Mesendoderm (in vitro differentiated cells): ENCODE data around the gene LILRA5.
"Not testable (repeated sequence)": the region's sequence is repeated elsewhere in the genome, so short reads cannot be mapped to it uniquely, and the experiment has no call there.

Source experiments
- DNase-seq: peaks from one replicate; pipeline ENCODE4 v3.0.0; 2013
- H2AK5ac ChIP-seq: 2 replicates; pipeline ENCODE4 v1.6.1; 2013; ENCODE audit warnings: low read length, inconsistent platforms
- H2BK120ac ChIP-seq: 2 replicates; pipeline ENCODE4 v1.6.1; 2013; ENCODE audit warnings: low read depth, mild to moderate bottlenecking, low read length, moderate library complexity, mixed read lengths
- H2BK15ac ChIP-seq: replicated peaks from 2 replicates; pipeline ENCODE4 v1.6.1; 2013; ENCODE audit warnings: low read depth, mild to moderate bottlenecking, moderate library complexity
- H2BK5ac ChIP-seq: 2 replicates; pipeline ENCODE4 v1.6.1; 2013; ENCODE audit warnings: low read length, inconsistent platforms
- H3K18ac ChIP-seq: 2 replicates; pipeline ENCODE4 v1.6.1; 2013; ENCODE audit warnings: mild to moderate bottlenecking, low read length, mixed read lengths
- H3K23ac ChIP-seq: one replicate; pipeline ENCODE4 v1.6.1; 2013; ENCODE audit warnings: low read length
- H3K27ac ChIP-seq: 2 replicates; pipeline ENCODE4 v1.5.1; 2013; ENCODE audit warnings: low read depth, mild to moderate bottlenecking, inconsistent platforms, low read length, moderate library complexity
- H3K27me3 ChIP-seq: 2 replicates; pipeline ENCODE4 v1.6.1; 2013; ENCODE audit warnings: low read length, control low read depth, mild to moderate bottlenecking, inconsistent platforms; ENCODE audit not compliant: insufficient read depth, poor library complexity
- H3K36me3 ChIP-seq: 2 replicates; pipeline ENCODE4 v1.6.1; 2013; ENCODE audit warnings: low read length, inconsistent platforms; ENCODE audit not compliant: control insufficient read depth, insufficient read depth
- H3K4ac ChIP-seq: one replicate; pipeline ENCODE4 v1.6.1; 2013; ENCODE audit warnings: low read depth, mild to moderate bottlenecking, low read length, moderate library complexity
- H3K4me1 ChIP-seq: 2 replicates; pipeline ENCODE4 v1.6.1; 2013; ENCODE audit warnings: low read depth, low read length, inconsistent platforms; ENCODE audit not compliant: control insufficient read depth
- H3K4me2 ChIP-seq: 2 replicates; pipeline ENCODE4 v1.6.1; 2013; ENCODE audit warnings: low read length
- H3K4me3 ChIP-seq: 2 replicates; pipeline ENCODE4 v1.5.1; 2013; ENCODE audit warnings: mild to moderate bottlenecking, low read length
- H3K56ac ChIP-seq: one replicate; pipeline ENCODE4 v1.6.1; 2013; ENCODE audit warnings: low read length
- H3K79me1 ChIP-seq: 2 replicates; pipeline ENCODE4 v1.6.1; 2013; ENCODE audit warnings: low read length, inconsistent platforms
- H3K79me2 ChIP-seq: 2 replicates; pipeline ENCODE4 v1.6.1; 2013; ENCODE audit warnings: mild to moderate bottlenecking, low read length; ENCODE audit not compliant: control insufficient read depth, insufficient read depth
- H3K9ac ChIP-seq: 2 replicates; pipeline ENCODE4 v1.6.1; 2013; ENCODE audit warnings: low read length, inconsistent platforms
- H4K5ac ChIP-seq: one replicate; pipeline ENCODE4 v1.6.1; 2013; ENCODE audit warnings: low read length
- H4K8ac ChIP-seq: one replicate; pipeline ENCODE4 v1.6.1; 2013; ENCODE audit warnings: low read depth, mild to moderate bottlenecking, control low read depth, low read length, moderate library complexity
- WGBS: extraction: QIAGEN DNeasy Blood & Tissue Kit; methylation state at CpG from one replicate; pipeline ENCODE4 v1.1.7; 2013; ENCODE audit warnings: low lambda C conversion rate, missing lambda C conversion rate; ENCODE audit not compliant: insufficient coverage; ENCODE audit errors: extremely low coverage; 5-methylcytosine and 5-hydroxymethylcytosine counted together

The LILRA5 gene

GRCh38 chr19:54274516-54274915 lies 38.5 kb downstream of the LILRA5 start:
- WGBS = no CpG with 5 or more reads among the region's 9 CpGs
- not testable (repeated sequence) for H3K18ac ChIP-seq, H3K4ac ChIP-seq, H3K9ac ChIP-seq, H4K5ac ChIP-seq, H2BK120ac ChIP-seq, H3K4me2 ChIP-seq, H3K36me3 ChIP-seq, H3K27ac ChIP-seq, H3K56ac ChIP-seq, H4K8ac ChIP-seq, H3K4me1 ChIP-seq, H2BK5ac ChIP-seq, H3K79me1 ChIP-seq, H3K79me2 ChIP-seq, H3K27me3 ChIP-seq, H3K23ac ChIP-seq, DNase-seq, H2AK5ac ChIP-seq, H3K4me3 ChIP-seq, H2BK15ac ChIP-seq

GRCh38 chr19:54273821-54274220 lies 39.1 kb downstream of the LILRA5 start:
- no peak overlapping the region for H2BK5ac ChIP-seq

DNA sequence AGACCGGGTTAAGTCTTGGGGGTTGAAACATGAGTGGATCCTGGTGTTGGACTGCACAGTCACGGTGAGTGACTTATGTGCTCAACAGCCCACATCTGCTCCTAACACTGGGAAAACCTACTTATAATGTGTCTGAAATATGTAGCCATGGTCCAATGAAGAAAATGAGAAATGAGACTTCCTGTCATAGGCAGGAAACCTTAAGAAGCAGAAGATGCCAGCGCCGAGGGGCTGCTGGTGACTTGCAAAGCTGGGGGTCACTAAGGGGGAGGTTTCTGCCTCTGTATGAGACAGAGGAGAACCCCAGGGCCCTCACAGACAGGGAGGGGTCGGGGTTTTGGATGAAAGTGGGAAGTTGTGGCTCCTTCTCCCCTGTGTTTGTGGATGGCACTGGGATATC lies 40.8 kb downstream of the LILRA5 start:
- not testable (repeated sequence) for H3K4me2 ChIP-seq, H3K4me3 ChIP-seq, H2BK15ac ChIP-seq, H3K4me1 ChIP-seq, H3K27ac ChIP-seq, H4K5ac ChIP-seq, H3K27me3 ChIP-seq, H3K36me3 ChIP-seq, H3K9ac ChIP-seq, DNase-seq, H2BK120ac ChIP-seq, H2AK5ac ChIP-seq, H3K56ac ChIP-seq, H3K18ac ChIP-seq, H2BK5ac ChIP-seq, H3K4ac ChIP-seq, H3K79me1 ChIP-seq, H4K8ac ChIP-seq, H3K23ac ChIP-seq, H3K79me2 ChIP-seq
- no CpG with 5 or more reads among the region's 5 CpGs for WGBS

More at GRCh38 chr19:54273821-54274220, 39.1 kb downstream of the LILRA5 start:
- Histone ChIP-seq H3K36me3 (no peaks in the 10 kb centered on the region), H2BK15ac (no peak overlapping the region), H3K27me3 (no peaks in the 10 kb centered on the region), H3K79me2 (no peaks in the 10 kb centered on the region), H3K4me1 (no peaks in the 10 kb centered on the region), H3K56ac (no peak overlapping the region), H2BK120ac (no peak overlapping the region), H4K8ac (no peak overlapping the region), H3K23ac (no peak overlapping the region), H3K79me1 (no peaks in the 10 kb centered on the region), H3K4ac (no peak overlapping the region), H3K4me3 (no peak overlapping the region), H2AK5ac (no peak overlapping the region), H3K18ac (no peak overlapping the region), H3K27ac (no peak overlapping the region), H3K4me2 (no peak overlapping the region), H4K5ac (no peak overlapping the region), H3K9ac (no peak overlapping the region)
- no CpG with 5 or more reads among the region's 3 CpGs for WGBS
- no peak for DNase-seq

GRCh38 chr19:54271587-54271986 lies 41.4 kb downstream of the LILRA5 start:
- not testable (repeated sequence) for H3K4ac ChIP-seq, H3K9ac ChIP-seq, H4K5ac ChIP-seq, H2BK5ac ChIP-seq, H3K27me3 ChIP-seq, H3K4me3 ChIP-seq, H4K8ac ChIP-seq, H2BK15ac ChIP-seq, H3K79me2 ChIP-seq, H3K79me1 ChIP-seq, H2BK120ac ChIP-seq, H3K56ac ChIP-seq, H3K4me1 ChIP-seq, H3K18ac ChIP-seq, H3K27ac ChIP-seq, H3K23ac ChIP-seq, H3K4me2 ChIP-seq, H2AK5ac ChIP-seq, DNase-seq, H3K36me3 ChIP-seq
- WGBS = no CpG with 5 or more reads among the region's 4 CpGs

DNA sequence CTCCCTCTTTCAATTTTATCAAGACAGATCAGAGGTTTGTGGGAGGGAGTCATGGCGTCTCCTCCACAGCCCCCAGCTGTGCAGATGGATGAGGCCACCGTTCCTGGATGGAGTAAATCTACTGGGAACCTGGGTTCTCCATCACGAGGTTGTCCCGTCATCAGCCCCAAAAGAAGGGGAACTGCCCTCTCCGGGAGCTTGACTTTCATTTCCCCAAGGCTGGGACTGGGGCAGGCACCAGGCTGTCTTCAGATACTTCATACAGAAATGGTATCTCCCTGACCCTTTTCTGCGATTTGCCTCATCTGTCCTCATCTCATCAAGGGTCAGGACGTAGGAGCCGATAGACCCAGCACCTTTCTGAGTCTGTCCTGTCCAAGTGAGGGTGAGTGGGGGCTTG lies 41.9 kb downstream of the LILRA5 start:
- Histone ChIP-seq H3K4me2 (no peak overlapping the region), H3K4ac (no peak overlapping the region), H3K9ac (no peak overlapping the region), H3K18ac (no peak overlapping the region), H2AK5ac (no peak overlapping the region), H3K79me1 (no peaks in the 10 kb centered on the region), H3K79me2 (no peaks in the 10 kb centered on the region), H2BK5ac (no peak overlapping the region), H3K36me3 (no peaks in the 10 kb centered on the region), H4K8ac (no peak overlapping the region), H3K27ac (no peak overlapping the region), H3K23ac (no peak overlapping the region), H3K4me3 (no peak overlapping the region), H3K27me3 (no peaks in the 10 kb centered on the region), H2BK120ac (no peak overlapping the region), H4K5ac (no peak overlapping the region), H3K4me1 (no peaks in the 10 kb centered on the region), H3K56ac (no peak overlapping the region), H2BK15ac (no peak overlapping the region)
- no peak for DNase-seq
- WGBS = no CpG with 5 or more reads among the region's 8 CpGs

DNA sequence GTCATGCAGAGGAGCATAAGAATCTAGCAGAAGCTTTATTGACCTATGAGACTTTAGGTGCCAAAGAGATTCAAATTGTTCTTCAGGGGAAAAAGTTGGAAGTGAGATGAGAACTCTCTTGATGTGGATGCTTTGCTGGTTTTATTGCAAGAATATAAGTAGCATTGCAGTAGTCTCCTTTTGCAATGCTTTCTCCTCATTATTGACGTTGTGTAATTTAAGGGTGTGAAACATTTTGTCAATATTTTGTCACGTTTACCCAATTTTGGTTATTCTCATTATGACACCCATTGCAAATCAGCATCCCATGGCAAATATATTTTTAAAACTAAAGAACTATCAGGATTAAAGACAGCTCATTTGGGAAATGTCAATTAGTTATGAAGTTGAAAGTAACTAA lies 44.0 kb downstream of the LILRA5 start:
- no peak overlapping the region for H3K4me2 ChIP-seq
- H4K8ac ChIP-seq = no peak overlapping the region
- H3K79me1 ChIP-seq = no peaks in the 10 kb centered on the region
- no peaks in the 10 kb centered on the region for H3K36me3 ChIP-seq
- no peak overlapping the region for H3K9ac ChIP-seq
- H3K27ac ChIP-seq = no peak overlapping the region
- H3K4me1 ChIP-seq = no peaks in the 10 kb centered on the region
- H2BK15ac ChIP-seq = no peak overlapping the region
- no CpG with 5 or more reads among the region's 2 CpGs for WGBS
- no peak overlapping the region for H2BK120ac ChIP-seq
- no peak overlapping the region for H2BK5ac ChIP-seq
- no peaks in the 10 kb centered on the region for H3K79me2 ChIP-seq
- no peak overlapping the region for H3K4me3 ChIP-seq
- no peak for DNase-seq
- no peak overlapping the region for H3K4ac ChIP-seq
- H3K23ac ChIP-seq = no peak overlapping the region
- H2AK5ac ChIP-seq = no peak overlapping the region
- no peaks in the 10 kb centered on the region for H3K27me3 ChIP-seq
- H3K18ac ChIP-seq = no peak overlapping the region
- no peak overlapping the region for H4K5ac ChIP-seq
- H3K56ac ChIP-seq = no peak overlapping the region
